ENCODE data around the gene LRP4.

LRP4 gene

DNA sequence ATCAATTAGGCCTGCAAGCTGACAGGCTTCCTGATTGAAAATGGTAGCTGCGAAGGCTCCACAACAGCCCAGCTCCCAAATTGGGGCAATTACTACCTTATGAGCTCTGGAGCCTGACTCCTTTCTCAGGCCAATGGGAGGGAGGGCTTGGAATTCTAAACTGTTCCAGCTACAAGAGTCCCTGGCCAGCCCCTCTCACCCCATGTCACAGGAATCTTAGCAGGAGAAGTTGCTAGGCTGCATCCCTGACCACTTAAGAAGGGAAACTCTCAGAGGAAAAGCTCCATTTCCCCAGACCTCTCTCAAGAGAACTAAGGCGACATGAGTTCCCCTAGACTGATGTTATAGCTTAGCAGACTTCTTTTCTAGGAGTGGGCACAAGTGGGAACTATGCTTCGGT, 4.9 kb downstream of the LRP4 start:
- Histone ChIP-seq H3K4me2 (ENCODE audit: low read depth, low read length, poor library complexity, severe bottlenecking) (no peak overlapping the region), H3K27me3 (ENCODE audit: insufficient read depth, low read length, poor library complexity, severe bottlenecking) (peaks cover 8% of the 10 kb centered on the region), H2AFZ (ENCODE audit: low read length) (no peak overlapping the region), H3F3A (ENCODE audit: low read depth) (0 out of 2 replicates have a peak, but pooled peaks cover 4% of the 10 kb centered on the region), H3K9me2 (replicated peaks; ENCODE audit: low read depth, low read length) (no peaks in the 10 kb centered on the region), H3K4me3 (ENCODE audit: low read length, poor library complexity, severe bottlenecking) (no peak overlapping the region), H4K20me1 (ENCODE audit: insufficient read depth, low read length, poor library complexity, severe bottlenecking) (no peaks in the 10 kb centered on the region), H3K9ac (ENCODE audit: low read depth, low read length, poor library complexity, severe bottlenecking) (no peak overlapping the region), H3K9me3 (ENCODE audit: insufficient read depth, low read depth, low read length) (no peaks in the 10 kb centered on the region), H3K79me2 (ENCODE audit: insufficient read depth, low read length) (no peaks in the 10 kb centered on the region), H3K36me3 (ENCODE audit: insufficient read depth, low read length) (no peaks in the 10 kb centered on the region), H3K4me1 (ENCODE audit: insufficient read depth, low read length, poor library complexity, severe bottlenecking) (peaks cover 43% of the 10 kb centered on the region)
- TF ChIP-seq CTCF (conservative IDR thresholded peaks at IDR 0.05; ENCODE audit: low read length) (no peak), EZH2phosphoT487 (IDR thresholded peaks at IDR 0.05; ENCODE audit: borderline replicate concordance) (no peak)

DNA sequence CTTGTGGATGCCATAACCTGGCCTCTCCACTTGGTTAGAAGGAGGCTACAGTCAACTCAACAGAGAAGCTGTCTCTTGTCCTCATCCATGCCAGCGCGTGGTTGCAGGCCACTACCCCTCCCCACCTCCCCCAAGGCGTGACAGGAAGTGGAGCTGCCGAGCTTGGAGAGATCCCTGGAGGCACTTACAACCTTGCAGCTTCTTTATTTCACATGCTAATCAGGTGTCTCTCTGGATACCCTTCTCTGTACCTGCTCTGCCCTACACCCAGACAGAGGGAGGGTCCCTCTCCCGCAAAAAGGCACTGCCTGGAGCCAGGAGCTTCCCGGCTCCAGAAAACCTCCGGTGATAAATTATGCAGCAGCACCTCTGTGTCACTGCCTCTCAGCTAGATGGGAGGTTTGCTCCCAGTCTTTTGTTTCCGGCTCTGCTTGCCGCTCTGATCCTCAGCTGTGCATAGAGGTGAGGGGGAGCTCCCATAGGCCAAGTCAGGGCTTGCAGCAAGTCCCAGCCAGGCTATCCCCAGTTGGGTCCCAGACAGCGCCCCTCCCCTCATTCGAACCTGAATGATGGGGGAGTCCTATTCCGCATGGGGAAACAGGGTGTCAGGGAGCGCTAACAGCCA, 5.7 kb downstream of the LRP4 start:
- TF ChIP-seq EZH2phosphoT487 (IDR thresholded peaks at IDR 0.05; ENCODE audit: borderline replicate concordance) (no peak), CTCF (conservative IDR thresholded peaks at IDR 0.05; ENCODE audit: low read length) (no peak)
- Histone ChIP-seq H3K9me2 (replicated peaks; ENCODE audit: low read depth, low read length) (no peaks in the 10 kb centered on the region), H3K9me3 (ENCODE audit: insufficient read depth, low read depth, low read length) (no peaks in the 10 kb centered on the region), H3K4me3 (ENCODE audit: low read length, poor library complexity, severe bottlenecking) (peak overlapping the region; percentile 9), H3K36me3 (ENCODE audit: insufficient read depth, low read length) (no peaks in the 10 kb centered on the region), H2AFZ (ENCODE audit: low read length) (no peak overlapping the region; the same call in 1 of the 2 replicates), H3F3A (ENCODE audit: low read depth) (0 out of 2 replicates have a peak, but pooled peaks cover 4% of the 10 kb centered on the region), H3K79me2 (ENCODE audit: insufficient read depth, low read length) (no peaks in the 10 kb centered on the region), H3K4me2 (ENCODE audit: low read depth, low read length, poor library complexity, severe bottlenecking) (peak overlapping the region; percentile 48), H3K9ac (ENCODE audit: low read depth, low read length, poor library complexity, severe bottlenecking) (peak overlapping the region; percentile 32), H3K27me3 (ENCODE audit: insufficient read depth, low read length, poor library complexity, severe bottlenecking) (peaks cover 3% of the 10 kb centered on the region), H3K4me1 (ENCODE audit: insufficient read depth, low read length, poor library complexity, severe bottlenecking) (peaks cover 40% of the 10 kb centered on the region), H4K20me1 (ENCODE audit: insufficient read depth, low read length, poor library complexity, severe bottlenecking) (no peaks in the 10 kb centered on the region)

DNA sequence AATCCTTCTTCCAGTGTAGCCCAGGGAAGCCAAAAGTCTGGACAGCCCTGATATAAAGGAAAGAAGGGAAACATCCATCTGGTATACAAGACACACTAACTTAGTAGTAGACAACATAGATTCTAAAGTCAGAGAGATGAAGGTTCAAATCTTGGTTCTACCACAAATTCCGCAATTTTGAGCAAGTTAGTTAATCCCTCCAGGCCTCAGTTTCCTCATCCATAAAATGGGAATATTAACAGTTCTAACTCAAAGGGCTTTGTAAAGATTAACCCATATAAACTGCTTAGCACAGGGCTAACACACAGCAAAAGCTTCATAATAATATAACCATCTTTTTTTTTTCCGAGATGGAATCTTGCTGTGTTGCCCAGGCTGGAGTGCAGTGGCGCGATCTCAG, 10.7 kb downstream of the LRP4 start:
- Histone ChIP-seq H4K20me1 (ENCODE audit: insufficient read depth, low read length, poor library complexity, severe bottlenecking) (no peaks in the 10 kb centered on the region), H3K27me3 (ENCODE audit: insufficient read depth, low read length, poor library complexity, severe bottlenecking) (no peaks in the 10 kb centered on the region), H3K9me2 (replicated peaks; ENCODE audit: low read depth, low read length) (no peaks in the 10 kb centered on the region), H2AFZ (ENCODE audit: low read length) (no peak overlapping the region), H3K4me1 (ENCODE audit: insufficient read depth, low read length, poor library complexity, severe bottlenecking) (peaks cover 30% of the 10 kb centered on the region), H3K4me3 (ENCODE audit: low read length, poor library complexity, severe bottlenecking) (no peak overlapping the region), H3K79me2 (ENCODE audit: insufficient read depth, low read length) (no peaks in the 10 kb centered on the region), H3F3A (ENCODE audit: low read depth) (no peaks in the 10 kb centered on the region), H3K36me3 (ENCODE audit: insufficient read depth, low read length) (no peaks in the 10 kb centered on the region), H3K9me3 (ENCODE audit: insufficient read depth, low read depth, low read length) (no peaks in the 10 kb centered on the region), H3K9ac (ENCODE audit: low read depth, low read length, poor library complexity, severe bottlenecking) (no peak overlapping the region), H3K4me2 (ENCODE audit: low read depth, low read length, poor library complexity, severe bottlenecking) (no peak overlapping the region)
- TF ChIP-seq EZH2phosphoT487 (IDR thresholded peaks at IDR 0.05; ENCODE audit: borderline replicate concordance) (no peak), CTCF (conservative IDR thresholded peaks at IDR 0.05; ENCODE audit: low read length) (no peak)

All from Loucy (cell line).